NCI-H510A treated with DMSO at 0.1 percent for 48 hours (cell line): ENCODE results near the gene PAM.
"Not testable (repeated sequence)": the region's sequence is repeated elsewhere in the genome, so short reads cannot be mapped to it uniquely, and the experiment has no call there.

Experiments
- DNase-seq: peaks from one replicate; lab custom pipeline; 2025; lab: John Stamatoyannopoulos, UW

PAM gene

GRCh38 chr5:102751903-102752376 lies 3.2 kb upstream of the PAM start:
- DNase-seq, result not testable (repeated sequence)

GRCh38 chr5:102753889-102754766 lies 977 bp upstream of the PAM start:
- DNase-seq, result peak; percentile 31

DNA sequence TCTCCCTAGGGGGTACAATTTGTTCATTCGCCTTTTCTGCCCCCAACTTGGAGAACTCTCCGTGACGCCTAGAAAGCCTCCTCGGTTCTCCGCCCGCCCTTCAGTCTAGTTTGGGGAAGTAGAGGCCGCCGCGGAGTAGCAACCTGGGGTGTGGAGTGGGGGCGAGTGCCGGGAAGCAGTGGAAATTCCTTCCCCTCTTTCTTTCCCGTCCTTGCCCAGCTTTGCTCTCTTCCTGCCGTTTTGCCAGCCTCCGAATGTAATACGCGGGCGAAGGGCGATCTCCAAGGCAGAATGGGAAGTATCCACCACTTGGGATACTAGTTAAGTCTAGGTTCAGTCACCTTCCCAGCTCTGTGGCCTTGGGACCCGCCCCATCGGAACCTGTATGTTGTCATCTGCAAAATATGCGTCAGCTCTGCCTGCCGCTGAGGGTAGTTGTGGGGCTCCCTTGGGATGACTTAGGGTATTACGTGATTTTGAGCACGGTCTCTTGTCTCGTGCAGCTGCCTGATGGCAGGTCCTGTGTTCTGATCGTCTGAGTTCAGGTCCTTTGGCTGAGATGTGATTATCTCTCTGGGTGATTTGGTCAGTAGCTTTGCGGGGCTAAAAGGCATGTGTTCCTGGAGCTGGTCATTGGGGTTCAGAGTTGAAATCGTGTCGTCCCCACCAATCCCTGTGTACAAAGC lies 724 bp downstream of the PAM start:
- DNase-seq, result peak; percentile 37

DNA sequence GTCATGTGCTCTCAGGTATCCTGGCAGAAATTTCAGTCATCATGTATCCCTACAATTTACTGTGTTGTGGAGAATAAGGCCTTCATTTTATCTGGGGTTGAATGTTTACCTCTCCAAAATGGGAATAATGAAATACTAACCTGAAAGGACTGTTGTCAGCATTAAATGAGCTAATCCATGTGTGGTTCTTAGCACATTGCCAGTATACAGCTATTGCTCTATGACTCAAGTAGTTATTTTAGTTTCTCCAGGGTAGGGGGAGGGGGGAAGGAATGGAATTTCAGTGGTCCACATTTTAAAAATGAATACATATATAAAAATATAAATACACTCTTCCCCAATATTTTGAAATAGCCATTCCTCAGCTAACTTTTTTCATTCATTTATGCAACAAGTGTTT lies 3.5 kb downstream of the PAM start:
- no peak for DNase-seq

GRCh38 chr5:102759289-102759688 lies 4.2 kb downstream of the PAM start:
- DNase-seq, result peak; percentile 62

DNA sequence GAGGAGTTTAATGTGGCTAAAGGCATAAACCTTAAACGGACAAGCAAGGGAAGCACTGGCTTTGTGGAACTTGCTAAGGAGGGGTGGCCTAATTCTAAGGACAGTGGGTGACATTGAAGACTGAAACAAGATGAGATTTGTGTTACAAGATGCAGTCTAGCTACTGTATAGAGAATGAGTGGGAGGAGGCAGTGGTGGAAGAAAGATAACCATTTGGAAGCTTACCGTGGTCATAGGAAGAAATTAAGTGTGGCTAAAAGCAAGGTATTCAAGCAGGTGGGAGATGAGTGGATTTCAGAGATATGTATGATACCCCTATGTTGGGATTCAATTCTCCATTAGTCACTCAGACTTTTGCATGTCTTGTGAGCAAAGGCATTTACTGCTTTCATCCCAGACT lies 4.6 kb downstream of the PAM start:
- DNase-seq, result no peak

- DNase-seq, result peak; percentile 25
Measured at GRCh38 chr5:102760815-102761214, 5.7 kb downstream of the PAM start.

GRCh38 chr5:102762095-102762534 lies 7.0 kb downstream of the PAM start:
- peak; percentile 29 for DNase-seq

GRCh38 chr5:102762562-102763227 lies 7.6 kb downstream of the PAM start:
- DNase-seq, result no peak

GRCh38 chr5:102763734-102764133 lies 8.6 kb downstream of the PAM start:
- no peak for DNase-seq

DNA sequence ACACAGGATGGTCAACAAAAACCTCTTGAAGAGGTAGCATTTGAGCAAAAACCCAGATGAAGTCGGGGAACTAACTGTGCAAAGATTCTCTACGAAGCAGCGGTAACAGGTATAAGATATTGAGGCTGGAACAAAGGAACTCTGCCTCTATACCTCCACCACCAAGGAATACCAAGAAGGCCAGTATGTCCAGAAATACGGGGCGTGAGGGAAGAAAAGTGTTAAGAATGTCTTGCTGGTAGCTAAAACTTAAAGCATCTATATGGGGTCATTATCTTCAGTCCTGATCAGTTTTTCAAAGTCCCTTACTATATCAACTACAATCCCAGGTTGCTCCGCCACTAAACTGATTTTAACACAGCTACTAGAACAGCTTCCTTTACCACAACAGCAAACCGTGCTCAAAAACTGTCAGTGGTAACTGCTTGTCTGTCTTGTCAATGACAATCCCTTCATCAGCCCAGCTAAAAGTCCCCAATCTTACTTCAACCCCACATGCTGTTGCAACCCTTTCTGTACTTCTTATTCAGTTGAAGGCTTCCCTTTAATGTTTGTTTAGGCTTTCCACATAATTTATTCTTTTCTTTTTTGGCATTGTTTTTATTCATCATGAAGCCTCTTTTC lies 9.4 kb downstream of the PAM start:
- DNase-seq, result no peak

GRCh38 chr5:102765350-102765749 lies 10.2 kb downstream of the PAM start:
- no peak for DNase-seq

GRCh38 chr5:102766295-102767090 lies 11.4 kb downstream of the PAM start:
- no peak for DNase-seq

DNA sequence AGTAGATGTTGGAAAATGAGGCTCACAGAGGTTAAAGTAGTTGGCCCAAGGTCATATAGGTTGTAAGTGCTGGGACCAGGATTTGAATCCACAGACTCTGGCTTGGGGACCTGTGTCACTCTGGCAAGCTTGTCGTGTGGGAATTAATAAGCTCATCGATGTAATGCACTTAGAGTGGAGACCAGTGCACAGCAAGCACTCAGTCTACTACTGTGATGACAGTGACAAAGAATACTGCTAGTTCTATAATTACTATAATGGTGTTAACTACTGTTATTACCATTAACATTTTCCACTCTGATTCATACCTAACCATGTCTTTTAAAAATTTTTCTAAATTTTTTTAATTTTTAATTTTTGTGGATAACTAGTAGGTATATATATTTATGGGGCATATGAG lies 12.8 kb downstream of the PAM start:
- no peak for DNase-seq

DNA sequence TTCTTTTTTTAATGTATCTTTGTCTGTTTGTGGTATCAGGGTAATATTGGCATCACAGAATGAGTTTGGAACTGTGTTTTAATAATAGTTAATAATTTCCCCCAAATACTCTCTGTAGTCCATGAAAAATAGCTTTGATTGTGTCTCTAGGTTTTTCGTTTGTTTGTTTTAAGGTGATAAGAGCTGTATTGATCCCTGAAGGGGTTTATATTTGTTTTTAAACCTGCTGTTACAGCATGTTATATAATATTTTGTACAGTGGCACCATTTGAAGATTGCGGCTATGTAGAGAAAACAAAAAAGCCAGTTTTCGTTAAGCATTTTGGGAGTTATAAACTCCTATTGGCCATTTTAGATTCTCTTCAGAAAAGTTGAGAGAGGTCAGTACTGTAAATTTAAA lies 15.7 kb downstream of the PAM start:
- DNase-seq, result no peak

- no peak for DNase-seq
Measured at GRCh38 chr5:102771435-102771834, 16.3 kb downstream of the PAM start.

DNA sequence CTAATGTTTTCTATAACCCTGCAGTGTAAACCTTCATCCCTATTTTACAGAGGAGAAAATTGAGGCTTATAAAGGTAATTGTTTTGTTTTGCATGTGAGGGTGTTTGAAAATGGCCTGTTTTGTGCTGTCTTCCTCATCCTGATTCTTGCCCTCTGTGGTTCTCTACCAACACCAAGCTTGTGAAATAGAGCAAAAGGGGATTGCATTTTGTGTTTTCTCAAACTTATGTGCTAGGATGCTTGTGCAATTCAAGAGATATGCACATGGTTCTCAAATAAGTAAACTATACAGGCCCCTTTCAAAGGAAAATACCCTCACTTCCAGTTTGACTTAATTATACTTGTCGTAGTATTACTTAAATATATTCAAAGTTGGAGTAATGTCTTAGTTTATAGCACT lies 17.2 kb downstream of the PAM start:
- no peak for DNase-seq

GRCh38 chr5:102773133-102773532 lies 18.0 kb downstream of the PAM start:
- DNase-seq, result no peak

DNA sequence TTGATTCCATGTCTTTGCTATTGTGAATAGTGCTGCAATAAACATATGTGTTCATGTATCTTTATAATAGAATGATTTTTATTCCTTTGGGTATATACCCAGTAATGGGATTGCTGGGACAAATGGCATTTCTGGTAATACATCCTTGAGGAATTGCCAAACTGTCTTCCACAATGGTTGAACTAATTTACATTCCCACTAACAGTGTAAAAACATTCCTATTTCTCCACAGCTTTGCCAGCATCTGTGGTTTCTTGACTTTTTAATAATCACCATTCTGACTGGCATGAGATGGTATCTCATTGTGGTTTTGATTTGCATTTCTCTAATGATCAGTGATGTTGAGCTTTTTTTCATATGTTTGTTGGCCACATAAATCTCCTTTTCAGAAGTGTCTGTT lies 20.7 kb downstream of the PAM start:
- DNase-seq, result not testable (repeated sequence)

- DNase-seq, result no peak
Measured at GRCh38 chr5:102777099-102777498, 22.0 kb downstream of the PAM start.

DNA sequence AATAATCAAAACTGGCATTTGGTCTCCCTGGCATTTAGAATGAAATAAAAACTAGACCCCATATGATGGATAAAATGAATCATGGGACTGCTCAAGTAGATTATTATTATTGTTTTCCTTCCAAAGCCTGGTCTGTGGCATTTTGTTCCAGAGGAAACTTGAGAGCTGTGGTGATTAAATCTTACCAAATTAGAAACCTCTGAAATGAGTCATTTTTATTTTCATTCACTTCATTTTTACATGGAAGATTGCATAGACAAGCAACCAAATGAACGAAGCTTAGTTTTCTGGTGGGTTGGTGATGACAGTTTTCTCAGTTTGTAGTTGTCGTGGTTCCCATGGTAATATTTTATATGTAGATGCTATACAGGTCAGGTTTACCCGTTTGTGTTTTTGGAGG lies 23.4 kb downstream of the PAM start:
- DNase-seq, result no peak
